B cell (primary cell): ENCODE results near the gene NOXO1. TPM values are rescaled to one million over a fixed set of nuclear protein-coding genes. Genes with fewer than 3 reads are reported as not detected.

Source experiments
- ATAC-seq: fragments of 200-7000 bp; cut with Tn5 transposase; one replicate; pipeline ENCODE4 v1.10.0; 2021; ENCODE audit warnings: low read depth, mild to moderate bottlenecking, moderate number of reproducible peaks, moderate library complexity
- CTCF ChIA-PET: fragments of 350-600 bp; sonication (Branson Sonifier 250); formaldehyde crosslinking; loops from one replicate; lab custom pipeline; 2021; ENCODE audit warnings: antibody characterized with exemption, inconsistent platforms; lab: Charles Lee
- POLR2A ChIA-PET: fragments of 350-600 bp; sonication (Branson Sonifier 250); formaldehyde crosslinking; loops from one replicate; lab custom pipeline; 2021; ENCODE audit warnings: antibody characterized with exemption; lab: Charles Lee
- DNase-seq: peaks from one replicate; pipeline ENCODE4 v3.0.0; 2013
- H2AFZ ChIP-seq: 2 replicates; pipeline ENCODE4 v1.6.1; 2012; ENCODE audit warnings: mild to moderate bottlenecking, low read depth, low read length; ENCODE audit not compliant: insufficient read depth, poor library complexity, severe bottlenecking
- H3K27ac ChIP-seq, 2 donors: 1 replicate in 1 of 2; 2 replicates in 1 of 2; pipeline ENCODE4 v1.5.1; 2012 to 2013; ENCODE audit warnings: low read length in 2 of 2, mild to moderate bottlenecking in 2 of 2, moderate library complexity in 1 of 2
- H3K27me3 ChIP-seq, 4 experiments: fragments of 200-600 bp in 1 of 4; sonication (generic) in 1 of 4; replicated peaks in 1 of 4; 1 replicate in 2 of 4; 2 replicates in 2 of 4; pipeline versions ENCODE4 v1.6.1 to v1.7.0; 2013 to 2016; ENCODE audit warnings: low read length in 3 of 4, mild to moderate bottlenecking in 2 of 4, mixed read lengths in 1 of 4, moderate library complexity in 1 of 4; ENCODE audit not compliant: insufficient read depth in 4 of 4, control insufficient read depth in 3 of 4; ENCODE audit errors: control extremely low read depth in 1 of 4
- H3K36me3 ChIP-seq, 2 experiments: replicated peaks in 1 of 2; 1 replicate in 1 of 2; 2 replicates in 1 of 2; pipeline versions ENCODE4 v1.6.1 to v1.7.1; 2013; ENCODE audit warnings: low read length in 1 of 2; ENCODE audit not compliant: insufficient read depth in 2 of 2, control insufficient read depth in 1 of 2; ENCODE audit errors: control extremely low read depth in 1 of 2, extremely low read depth in 1 of 2
- H3K4me1 ChIP-seq, 2 donors: fragments of 200-600 bp in 1 of 2; sonication (generic) in 1 of 2; 1 replicate in 1 of 2; 2 replicates in 1 of 2; pipeline versions ENCODE4 v1.5.1 to v1.6.1; 2013 to 2017; ENCODE audit warnings: low read length in 2 of 2; ENCODE audit not compliant: control insufficient read depth in 2 of 2, insufficient read depth in 2 of 2
- H3K4me2 ChIP-seq: replicated peaks from 2 replicates; pipeline ENCODE3; 2012; ENCODE audit warnings: mild to moderate bottlenecking, low read depth, low read length; ENCODE audit not compliant: poor library complexity, severe bottlenecking
- H3K4me3 ChIP-seq, 5 experiments: fragments of 200-600 bp in 1 of 5; sonication (generic) in 1 of 5; 1 replicate in 3 of 5; 2 replicates in 2 of 5; pipeline versions ENCODE4 v1.5.1 to v1.7.0; 2011 to 2016; ENCODE audit warnings: low read length in 4 of 5, mild to moderate bottlenecking in 4 of 5, low read depth in 2 of 5, control low read depth in 1 of 5, moderate library complexity in 1 of 5; ENCODE audit not compliant: insufficient read depth in 1 of 5; ENCODE audit errors: control extremely low read depth in 1 of 5, extremely low read depth in 1 of 5
- H3K79me2 ChIP-seq: fragments of 200-600 bp; sonication (generic); one replicate; pipeline ENCODE4 v1.6.0; 2016; ENCODE audit warnings: low read length; ENCODE audit not compliant: control insufficient read depth, insufficient read depth
- H3K9ac ChIP-seq: fragments of 200-600 bp; sonication (generic); 2 replicates; pipeline ENCODE4 v1.6.1; 2017; ENCODE audit warnings: mild to moderate bottlenecking, low read length, moderate library complexity
- H3K9me3 ChIP-seq, 3 donors: one replicate each; pipeline versions ENCODE4 v1.6.1 to v1.7.1; 2013; ENCODE audit warnings: low read length in 2 of 3; ENCODE audit not compliant: control insufficient read depth in 2 of 3, insufficient read depth in 1 of 3; ENCODE audit errors: control extremely low read depth in 1 of 3
- H4K20me1 ChIP-seq: 2 replicates; pipeline ENCODE4 v1.6.0; 2012; ENCODE audit warnings: mild to moderate bottlenecking, low read length; ENCODE audit not compliant: insufficient read depth, control insufficient read depth, poor library complexity, severe bottlenecking
- H3K27ac Mint-ChIP-seq: one replicate; pipeline ENCODE4 v1.8.0; 2021; ENCODE audit warnings: mixed read lengths
- H3K27me3 Mint-ChIP-seq: one replicate; pipeline ENCODE4 v1.8.0; 2021; ENCODE audit warnings: mixed read lengths
- H3K4me1 Mint-ChIP-seq: one replicate; pipeline ENCODE4 v1.8.0; 2021; ENCODE audit warnings: mixed read lengths
- H3K4me3 Mint-ChIP-seq: one replicate; pipeline ENCODE4 v1.8.0; 2021; ENCODE audit warnings: mixed read lengths
- H3K9me3 Mint-ChIP-seq: one replicate; pipeline ENCODE4 v1.8.0; 2022; ENCODE audit warnings: mixed read lengths; ENCODE audit not compliant: insufficient read depth
- EZH2 ChIP-seq: IDR thresholded peaks from 2 replicates; pipeline ENCODE4 v1.6.1; 2012; ENCODE audit warnings: borderline replicate concordance, low read depth, mild to moderate bottlenecking, moderate library complexity, low read length; ENCODE audit not compliant: insufficient read depth, poor library complexity, severe bottlenecking
- WGBS: methylation state at CpG from one replicate; pipeline ENCODE4 v1.1.5; 2013; ENCODE audit warnings: missing lambda C conversion rate; ENCODE audit not compliant: insufficient coverage; 5-methylcytosine and 5-hydroxymethylcytosine counted together
- intact Hi-C: fragments of 100-400 bp; cut with micrococcal nuclease; formaldehyde crosslinking; loops from one replicate; pipeline ENCODE4 v1.10.0; 2022
- polyA plus RNA-seq: library from polyadenylated mRNA; depleted of rRNA; stranded (reverse); fragments of >200 nt; gene quantifications from 2 replicates; pipeline ENCODE4 v1.2.3, GENCODE V29; 2012
- total RNA-seq, 2 donors: library from RNA; stranded (reverse); fragments of 120-200 nt in 1 of 2; gene quantifications; 1 replicate in 1 of 2; 2 replicates in 1 of 2; pipeline versions ENCODE4 v1.2.3 to v1.2.4, GENCODE V29; 2013 to 2022
- TF ChIP-seq, protein P1 (sequence below): fragments of 200-600 bp; IDR thresholded peaks from one replicate; pipeline ENCODE4 v1.8.0; 2022; ENCODE audit warnings: antibody characterized with exemption, mild to moderate bottlenecking

The NOXO1 gene
- total and polyA plus RNA-seq, 2 donors (not counting 1 experiment from before 2014, with no cell fraction given): 0.30 to 0.74 TPM

DNA sequence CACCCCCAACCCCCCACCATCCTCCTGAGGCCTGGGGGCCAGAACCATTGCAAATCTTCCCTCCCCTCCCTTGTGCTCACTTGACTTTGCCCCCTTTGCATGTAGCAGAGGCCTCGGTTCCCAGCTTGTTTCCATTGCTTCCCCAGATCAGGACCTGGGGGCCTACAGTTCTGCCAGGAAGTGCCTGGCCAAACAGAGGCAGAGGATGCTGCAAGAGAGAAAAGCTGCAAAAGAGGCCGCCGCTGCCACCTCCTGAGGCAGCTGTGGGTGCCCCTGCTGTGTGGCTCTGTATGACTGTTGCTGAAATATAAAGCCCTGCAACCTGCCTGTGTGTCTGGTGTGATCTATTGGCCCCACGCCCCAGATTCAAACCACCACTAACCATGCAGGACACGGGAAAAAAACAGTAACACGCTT is 19.6 kb downstream of the NOXO1 start:
- DNase-seq: no peak
- Histone ChIP-seq H3K9ac (no peak overlapping the region), H3K9me3 (no peaks in the 10 kb centered on the region), H3K4me1 (peaks cover 31 to 58% of the 10 kb centered on the region in 2 donors), H3K36me3 (peaks cover 0 to 29% of the 10 kb centered on the region in 2 experiments), H3K4me3 (no peak overlapping the region), H2AFZ (no peak overlapping the region), H3K27me3 (no peaks in the 10 kb centered on the region), H3K27ac (no peak overlapping the region), H4K20me1 (peaks cover 23% of the 10 kb centered on the region), H3K79me2 (peaks cover 36% of the 10 kb centered on the region), H3K4me2 (no peak overlapping the region)
- Mint-ChIP-seq H3K4me3 (peak overlapping the region; percentile 19), H3K4me1 (peaks cover 46% of the 10 kb centered on the region), H3K27ac (peak overlapping the region; percentile 76), H3K27me3 (peaks cover 3% of the 10 kb centered on the region), H3K9me3 (no peaks in the 10 kb centered on the region)
- 61% methylated on average over 3 of the region's 6 CpGs for WGBS
- intact Hi-C loops: no loop called here
- no peak for TF ChIP-seq EZH2
- TF ChIP-seq, protein P1, sequence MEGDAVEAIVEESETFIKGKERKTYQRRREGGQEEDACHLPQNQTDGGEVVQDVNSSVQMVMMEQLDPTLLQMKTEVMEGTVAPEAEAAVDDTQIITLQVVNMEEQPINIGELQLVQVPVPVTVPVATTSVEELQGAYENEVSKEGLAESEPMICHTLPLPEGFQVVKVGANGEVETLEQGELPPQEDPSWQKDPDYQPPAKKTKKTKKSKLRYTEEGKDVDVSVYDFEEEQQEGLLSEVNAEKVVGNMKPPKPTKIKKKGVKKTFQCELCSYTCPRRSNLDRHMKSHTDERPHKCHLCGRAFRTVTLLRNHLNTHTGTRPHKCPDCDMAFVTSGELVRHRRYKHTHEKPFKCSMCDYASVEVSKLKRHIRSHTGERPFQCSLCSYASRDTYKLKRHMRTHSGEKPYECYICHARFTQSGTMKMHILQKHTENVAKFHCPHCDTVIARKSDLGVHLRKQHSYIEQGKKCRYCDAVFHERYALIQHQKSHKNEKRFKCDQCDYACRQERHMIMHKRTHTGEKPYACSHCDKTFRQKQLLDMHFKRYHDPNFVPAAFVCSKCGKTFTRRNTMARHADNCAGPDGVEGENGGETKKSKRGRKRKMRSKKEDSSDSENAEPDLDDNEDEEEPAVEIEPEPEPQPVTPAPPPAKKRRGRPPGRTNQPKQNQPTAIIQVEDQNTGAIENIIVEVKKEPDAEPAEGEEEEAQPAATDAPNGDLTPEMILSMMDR: no peak
- ChIA-PET CTCF (no interaction called here), POLR2A (no interaction called here)
- no peak for ATAC-seq
